Measurements from ENCODE around the gene WASL. TPM values are rescaled to one million over a fixed set of nuclear protein-coding genes. Genes with fewer than 3 reads are reported as not detected.

Gene WASL
- total RNA-seq = 11.3 and 16.3 TPM in 2 replicates

DNA sequence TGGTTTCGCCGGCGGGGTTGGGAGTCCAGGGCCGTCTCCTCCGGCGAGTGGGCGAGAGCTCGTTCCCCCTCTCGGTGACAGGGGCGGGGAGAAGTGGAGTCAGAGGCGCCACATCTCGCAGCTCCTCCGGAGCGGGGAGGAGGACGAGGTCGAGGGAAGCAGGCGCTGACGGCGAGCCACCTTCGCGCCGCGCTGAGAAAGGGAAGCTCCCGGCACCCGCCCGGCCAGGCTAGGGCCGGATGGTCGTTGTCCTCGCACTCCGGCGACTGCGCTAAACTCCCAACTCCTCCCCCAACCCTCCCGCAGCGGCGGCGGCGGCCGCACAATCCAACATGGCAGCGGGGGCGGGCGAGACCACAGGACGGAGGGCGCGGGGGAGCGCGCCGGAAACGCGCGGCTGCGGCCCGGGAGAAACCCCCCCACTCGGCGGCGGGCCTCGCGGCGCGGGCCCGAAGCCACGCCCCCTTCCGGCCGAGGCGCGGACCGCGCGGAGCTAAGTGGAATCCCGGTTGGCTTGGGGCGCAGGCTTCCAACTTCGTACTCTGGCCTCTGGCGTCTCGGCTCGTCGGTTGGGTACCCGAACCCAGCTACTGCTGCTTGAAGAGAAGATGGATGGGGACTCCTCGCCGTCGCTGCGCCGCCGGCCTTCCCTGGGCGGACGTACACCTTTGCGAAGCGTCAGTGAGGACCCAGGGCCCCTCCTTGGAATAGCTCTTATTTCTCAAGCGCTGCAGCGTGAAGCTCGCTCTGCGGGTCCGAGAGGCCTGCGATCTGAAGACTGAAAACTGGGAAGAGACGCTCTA, at the start of gene WASL:
WASL (minus strand) TSS at position 270 of the 803 bp plus-strand sequence; CDS start at position 1, 269 bp downstream.

DNA sequence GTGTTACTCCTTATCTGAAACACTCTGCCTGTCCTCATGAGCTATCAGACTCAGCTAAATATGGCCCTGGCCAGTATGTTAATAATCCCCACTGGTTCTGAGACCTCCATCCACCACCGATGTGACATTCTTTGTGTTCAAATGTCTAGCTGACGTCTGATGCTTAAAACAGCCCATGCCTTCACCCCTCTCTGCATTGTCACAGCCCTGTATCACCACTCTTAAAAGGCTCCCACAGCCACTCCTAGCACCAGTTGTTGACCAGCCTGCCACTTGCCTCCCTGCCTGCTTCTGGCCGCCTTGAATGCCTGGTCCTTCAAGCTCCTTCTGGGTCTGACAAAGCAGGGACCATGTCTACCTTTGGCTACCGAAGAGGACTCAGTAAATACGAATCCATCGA, 93.2 kb downstream of the WASL start, which contains the start of gene LMOD2:
LMOD2 (plus strand) TSS at position 253 of the 400 bp plus-strand sequence; CDS start at position 351, 98 bp downstream.

Other genes with a start within 250 kb of the WASL start
- gene IQUB, start 214.4 kb downstream of the WASL start, total RNA-seq = 0.51 and 0.89 TPM in 2 replicates
- gene NDUFA5, start 191.2 kb downstream of the WASL start, total RNA-seq = 36.4 and 40.1 TPM in 2 replicates
- not detected in 2 replicates for gene ASB15, start 147.2 kb downstream of the WASL start, total RNA-seq
- not detected in 2 replicates for gene LMOD2, start 93.1 kb downstream of the WASL start, total RNA-seq
- not detected in 2 replicates for gene HYAL4, start 96.2 kb upstream of the WASL start, total RNA-seq
- not detected in 2 replicates for gene SPAM1, start 176.2 kb upstream of the WASL start, total RNA-seq